ENCODE data around the gene FADS1. TPM values are rescaled to one million over a fixed set of nuclear protein-coding genes. Genes with fewer than 3 reads are reported as not detected.

FADS1 gene
- total RNA-seq, 4 donors from 2014 or later, result 2.1 to 8.3 (median 7.1) TPM

DNA sequence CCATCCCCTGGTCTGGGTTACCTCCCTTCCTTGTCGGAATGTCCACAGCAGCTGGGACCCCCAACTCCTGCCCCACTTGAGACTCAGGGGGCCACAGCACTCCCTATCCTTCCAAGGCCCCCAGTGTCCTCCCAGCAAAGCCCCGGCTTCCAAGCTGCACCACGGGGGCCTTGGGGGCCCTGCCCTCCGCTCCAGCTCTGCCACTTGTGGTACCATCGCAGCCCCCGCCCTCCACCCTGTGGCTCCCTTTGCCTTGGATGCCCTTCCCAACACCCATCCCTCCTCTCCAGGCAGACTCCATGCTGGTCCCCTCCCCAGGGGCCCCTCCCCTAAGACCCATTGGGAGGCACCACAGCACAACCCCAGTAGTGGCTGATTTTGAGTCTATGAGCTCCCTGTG, 41.7 kb downstream of the FADS1 start:
- H3K9me3 ChIP-seq, result no peaks in the 10 kb centered on the region
- DNase-seq, result no peak
- H3K4me3 ChIP-seq, result no peak overlapping the region
- no peak overlapping the region for H3K27ac ChIP-seq
- TF ChIP-seq, protein P1, sequence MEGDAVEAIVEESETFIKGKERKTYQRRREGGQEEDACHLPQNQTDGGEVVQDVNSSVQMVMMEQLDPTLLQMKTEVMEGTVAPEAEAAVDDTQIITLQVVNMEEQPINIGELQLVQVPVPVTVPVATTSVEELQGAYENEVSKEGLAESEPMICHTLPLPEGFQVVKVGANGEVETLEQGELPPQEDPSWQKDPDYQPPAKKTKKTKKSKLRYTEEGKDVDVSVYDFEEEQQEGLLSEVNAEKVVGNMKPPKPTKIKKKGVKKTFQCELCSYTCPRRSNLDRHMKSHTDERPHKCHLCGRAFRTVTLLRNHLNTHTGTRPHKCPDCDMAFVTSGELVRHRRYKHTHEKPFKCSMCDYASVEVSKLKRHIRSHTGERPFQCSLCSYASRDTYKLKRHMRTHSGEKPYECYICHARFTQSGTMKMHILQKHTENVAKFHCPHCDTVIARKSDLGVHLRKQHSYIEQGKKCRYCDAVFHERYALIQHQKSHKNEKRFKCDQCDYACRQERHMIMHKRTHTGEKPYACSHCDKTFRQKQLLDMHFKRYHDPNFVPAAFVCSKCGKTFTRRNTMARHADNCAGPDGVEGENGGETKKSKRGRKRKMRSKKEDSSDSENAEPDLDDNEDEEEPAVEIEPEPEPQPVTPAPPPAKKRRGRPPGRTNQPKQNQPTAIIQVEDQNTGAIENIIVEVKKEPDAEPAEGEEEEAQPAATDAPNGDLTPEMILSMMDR (IDR thresholded peaks at IDR 0.05), result no peak
- TF ChIP-seq POLR2A (IDR thresholded peaks at IDR 0.05), result no peak
- no peaks in the 10 kb centered on the region for H3K27me3 ChIP-seq
- H3K4me1 ChIP-seq, result peaks cover 9 to 14% (median 9%) of the 10 kb centered on the region in 3 donors
- 88 to 93% methylated on average over 4 to 6 of the region's 6 CpGs for WGBS, 2 donors
- intact Hi-C loops (cut with DNase I), result no loop called here
- no peaks in the 10 kb centered on the region for H3K36me3 ChIP-seq

- H3K4me1 ChIP-seq, result peaks cover 9 to 14% (median 9%) of the 10 kb centered on the region in 3 donors
- no peaks in the 10 kb centered on the region for H3K9me3 ChIP-seq
- H3K4me3 ChIP-seq, result no peak overlapping the region
- peaks cover 0 to 5% (median 0%) of the 10 kb centered on the region in 4 donors for H3K27me3 ChIP-seq
- intact Hi-C loops (cut with DNase I), result no loop called here
- no peak overlapping the region for H3K27ac ChIP-seq
- TF ChIP-seq, protein P1 (IDR thresholded peaks at IDR 0.05), result no peak
- no peak for TF ChIP-seq POLR2A (IDR thresholded peaks at IDR 0.05)
- no peaks in the 10 kb centered on the region for H3K36me3 ChIP-seq
- DNase-seq, result no peak
- WGBS, 2 donors, result 77 to 82% methylated on average over 11 to 12 of the region's 12 CpGs
Observed at GRCh38 chr11:61774411-61774810, 42.4 kb downstream of the FADS1 start.

- peaks cover 9 to 14% (median 9%) of the 10 kb centered on the region in 3 donors for H3K4me1 ChIP-seq
- intact Hi-C loops (cut with DNase I), result no loop called here
- peaks cover 0 to 10% (median 0%) of the 10 kb centered on the region in 4 donors for H3K27me3 ChIP-seq
- TF ChIP-seq, protein P1 (IDR thresholded peaks at IDR 0.05), result no peak
- no peak for TF ChIP-seq POLR2A (IDR thresholded peaks at IDR 0.05)
- H3K27ac ChIP-seq, result no peak overlapping the region
- H3K4me3 ChIP-seq, result no peak overlapping the region
- H3K36me3 ChIP-seq, result no peaks in the 10 kb centered on the region
- 47 to 75% methylated on average over 2 to 7 of the region's 18 CpGs for WGBS, 2 donors
- H3K9me3 ChIP-seq, result no peaks in the 10 kb centered on the region
- no peak for DNase-seq
Observed at GRCh38 chr11:61773809-61774208, 43.0 kb downstream of the FADS1 start.

GRCh38 chr11:61773356-61773755, 43.4 kb downstream of the FADS1 start:
- Histone ChIP-seq H3K36me3 (no peaks in the 10 kb centered on the region), H3K27ac (no peak overlapping the region), H3K27me3 (peaks cover 0 to 10% (median 0%) of the 10 kb centered on the region in 4 donors), H3K4me3 (no peak overlapping the region), H3K9me3 (no peaks in the 10 kb centered on the region), H3K4me1 (peaks cover 9 to 14% (median 9%) of the 10 kb centered on the region in 3 donors)
- WGBS, 2 donors, result 50 to 71% methylated on average over 4 to 5 of the region's 10 CpGs
- no peak for TF ChIP-seq POLR2A (IDR thresholded peaks at IDR 0.05)
- TF ChIP-seq, protein P1 (IDR thresholded peaks at IDR 0.05), result no peak
- intact Hi-C loops (cut with DNase I), result no loop called here
- DNase-seq, result no peak

GRCh38 chr11:61771985-61772455, 44.8 kb downstream of the FADS1 start:
- intact Hi-C loops (cut with DNase I), result no loop called here
- WGBS, 2 donors, result no CpG with 5 or more reads among the region's 7 CpGs
- Histone ChIP-seq H3K4me3 (no peak overlapping the region), H3K4me1 (peaks cover 1 to 5% (median 2%) of the 10 kb centered on the region in 3 donors), H3K27me3 (peaks cover 0 to 10% (median 0%) of the 10 kb centered on the region in 4 donors), H3K36me3 (no peaks in the 10 kb centered on the region), H3K9me3 (no peaks in the 10 kb centered on the region), H3K27ac (no peak overlapping the region)
- no peak for DNase-seq
- TF ChIP-seq, protein P1 (IDR thresholded peaks at IDR 0.05), result no peak
- no peak for TF ChIP-seq POLR2A (IDR thresholded peaks at IDR 0.05)

All from esophagus squamous epithelium (tissue), 5 donors.